Stimulated activated CD8-positive, alpha-beta memory T cell treated with anti-CD3 and anti-CD28 coated beads, Interleukin-7, amount 100 ng/mL, for 4 hours (primary cell): ENCODE measurements around the gene LPP.

Experiments used
- DNase-seq, 2 donors: peaks; one replicate each; pipeline ENCODE4 v3.0.0-alpha.2; 2020; ENCODE audit warnings: low read depth in 2 of 2

LPP gene

DNA sequence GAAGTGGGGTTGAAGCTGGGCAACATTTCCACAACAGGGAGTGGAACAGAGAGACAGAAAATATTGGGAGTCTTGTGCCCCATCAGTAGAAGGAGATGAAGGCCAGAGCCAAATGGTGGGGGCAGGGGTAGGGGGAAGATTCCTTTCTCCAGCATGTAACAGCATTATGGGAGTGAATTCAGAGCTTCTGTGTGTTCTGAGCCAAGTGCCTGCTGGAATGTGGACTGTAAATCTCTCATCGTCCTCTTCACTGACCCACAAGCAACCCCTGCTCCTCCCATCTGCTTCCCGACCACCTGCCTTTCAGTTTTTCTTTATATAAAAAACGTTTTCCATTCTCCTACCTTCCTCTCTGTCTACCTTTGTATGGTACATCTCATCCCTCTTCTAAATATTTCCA is 673.6 kb downstream of the LPP start:
- no peak for DNase-seq

DNA sequence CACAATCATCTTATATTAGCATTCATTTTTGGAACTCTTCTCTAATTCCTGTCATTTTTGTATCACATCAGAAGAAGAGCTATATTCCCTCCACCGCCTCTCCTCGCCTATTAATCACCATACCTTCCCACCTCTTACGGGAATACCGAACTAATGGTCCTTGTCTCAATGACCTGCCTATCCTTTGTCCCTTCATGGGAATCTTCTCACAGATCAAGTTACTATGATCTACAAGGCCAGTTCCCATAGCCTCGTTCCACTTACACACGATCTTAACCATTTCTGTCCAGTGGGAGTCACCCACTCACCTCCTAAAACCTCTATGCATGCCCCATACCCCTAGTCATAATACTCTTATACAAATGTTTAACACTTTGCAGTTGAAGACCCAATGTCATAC is 675.2 kb downstream of the LPP start:
- DNase-seq = no peak

DNA sequence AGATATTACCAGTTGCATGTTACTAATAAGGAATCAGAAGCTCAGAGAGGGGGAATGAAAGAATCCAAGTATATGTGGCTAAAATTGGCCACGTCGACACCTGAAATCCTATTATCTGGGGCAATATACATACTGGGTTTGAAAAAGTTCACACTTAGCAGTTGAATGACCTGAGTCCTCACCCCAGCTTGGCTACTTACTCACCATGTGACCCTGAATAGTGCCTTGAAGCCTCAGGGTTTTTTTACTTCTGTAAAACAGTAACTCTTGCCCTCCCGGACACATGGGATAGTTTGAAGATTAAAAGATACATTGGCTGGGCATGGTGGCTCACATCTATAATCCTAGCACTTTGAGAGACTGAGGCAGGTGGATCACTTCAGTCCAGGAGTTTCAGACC is 675.6 kb downstream of the LPP start:
- DNase-seq = no peak

DNA sequence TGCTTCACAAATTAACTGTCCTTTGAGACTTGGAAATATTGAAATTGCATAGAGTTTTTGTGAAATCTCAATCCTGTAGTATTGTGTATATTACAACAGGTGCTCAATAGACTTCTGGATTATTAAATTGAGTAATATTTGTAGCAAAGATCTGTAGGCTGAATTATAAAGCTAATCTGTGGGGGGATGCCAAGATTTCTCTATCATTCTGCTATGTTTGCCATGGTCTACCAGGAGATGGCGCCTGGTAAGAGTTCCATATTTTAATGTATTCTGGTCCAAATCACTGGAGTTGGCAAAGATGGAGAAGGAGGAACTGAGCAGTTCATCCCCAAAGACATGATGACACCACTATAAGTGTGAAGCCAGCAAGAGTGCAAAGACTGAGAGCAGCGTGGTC is 676.9 kb downstream of the LPP start:
- no peak for DNase-seq

DNA sequence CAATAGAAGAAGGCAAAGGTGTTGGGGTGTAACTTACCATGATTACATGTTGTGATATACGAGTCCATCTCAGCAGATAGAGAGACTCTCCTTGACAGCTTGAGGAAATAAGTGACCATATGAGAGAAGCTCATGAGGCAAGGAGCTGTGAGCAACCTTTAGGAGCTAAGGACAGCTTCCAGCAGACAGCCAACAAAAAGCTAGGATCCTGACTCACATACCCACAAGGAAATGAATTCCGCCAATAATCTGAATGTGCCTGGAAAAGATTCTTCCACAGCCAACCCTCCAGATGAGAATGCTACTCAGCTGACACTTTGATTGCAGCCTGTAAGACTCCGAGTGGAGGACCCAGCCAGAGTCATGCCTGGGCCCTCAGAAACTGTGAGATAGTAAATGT is 678.2 kb downstream of the LPP start:
- no peak for DNase-seq

DNA sequence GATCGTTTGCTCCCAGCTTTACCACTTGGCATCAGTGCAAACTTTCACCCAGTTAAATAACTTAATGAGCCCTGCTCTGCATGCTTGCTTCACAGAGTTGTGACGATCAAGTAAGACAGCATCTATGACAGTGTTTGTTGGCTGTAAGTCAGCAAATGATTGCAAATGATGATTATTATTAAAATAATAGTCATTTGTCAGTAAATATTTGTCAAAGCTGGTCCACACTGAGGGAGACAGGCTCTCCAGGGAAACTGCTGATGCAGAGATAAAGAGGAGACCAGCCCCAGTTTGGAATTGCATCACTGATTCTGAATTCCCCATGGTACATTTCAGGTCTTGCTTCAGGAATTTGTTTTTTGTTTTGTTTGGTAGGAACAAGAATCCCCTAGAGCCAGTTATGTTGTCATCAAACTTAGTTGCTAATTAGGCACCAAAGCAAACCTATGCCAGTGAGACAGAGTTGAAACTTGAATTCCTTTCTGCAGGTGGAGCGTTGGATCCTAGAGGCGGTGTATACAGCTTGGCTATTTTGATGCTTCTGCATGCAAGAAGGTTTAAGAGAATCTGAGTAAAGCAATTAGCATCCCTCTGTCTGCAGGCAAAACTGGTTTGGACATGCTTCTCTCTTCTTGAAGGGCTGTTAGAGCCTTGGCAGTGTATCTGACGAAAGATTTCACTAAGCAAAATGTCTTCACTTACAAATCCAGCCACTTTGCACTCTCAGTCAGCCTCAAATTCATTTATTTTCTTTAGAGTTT is 679.2 kb downstream of the LPP start:
- DNase-seq = no peak

DNA sequence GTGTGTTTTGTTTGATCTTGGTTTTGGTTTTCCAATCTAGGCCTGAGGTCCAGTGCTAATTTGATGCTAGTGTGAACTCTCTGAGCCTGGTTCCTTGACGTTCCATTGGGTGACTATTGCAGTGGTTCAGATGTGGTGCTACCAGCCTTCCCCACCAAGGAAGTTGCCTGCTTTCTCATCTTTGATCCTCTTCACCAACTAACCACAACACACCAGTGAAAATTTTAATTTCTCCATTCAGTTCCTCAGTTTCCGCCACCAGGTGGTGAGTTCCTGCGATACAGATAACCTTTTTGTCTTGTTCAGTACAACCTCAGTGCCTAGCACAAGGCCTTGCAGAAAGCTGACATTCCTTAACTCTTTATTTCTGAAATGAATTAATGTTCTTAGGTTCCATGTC is 680.4 kb downstream of the LPP start:
- no peak for DNase-seq

DNA sequence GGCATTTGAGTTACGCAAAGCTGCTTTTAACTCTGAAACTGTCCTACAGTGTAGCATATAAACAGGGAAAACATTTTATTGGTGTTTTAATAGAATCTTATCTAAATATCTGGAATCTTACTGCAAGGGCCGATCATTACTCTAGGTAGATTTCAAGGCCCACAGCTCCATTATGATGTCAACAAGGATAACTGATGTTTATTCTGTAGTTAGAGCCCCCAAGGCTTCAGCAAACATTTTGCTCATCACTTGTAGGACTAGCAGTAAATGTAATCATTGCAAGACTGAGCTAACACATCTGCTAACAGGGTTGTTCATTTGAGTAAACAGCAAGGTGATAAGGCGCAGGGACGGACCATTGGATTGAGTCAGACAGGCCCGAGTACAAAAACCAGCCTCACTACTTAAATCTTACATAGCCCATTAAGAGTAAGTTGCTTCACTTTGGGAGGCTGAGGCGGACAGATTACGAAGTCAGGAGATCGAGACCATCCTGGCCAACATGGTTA is 685.3 kb downstream of the LPP start:
- no peak for DNase-seq

DNA sequence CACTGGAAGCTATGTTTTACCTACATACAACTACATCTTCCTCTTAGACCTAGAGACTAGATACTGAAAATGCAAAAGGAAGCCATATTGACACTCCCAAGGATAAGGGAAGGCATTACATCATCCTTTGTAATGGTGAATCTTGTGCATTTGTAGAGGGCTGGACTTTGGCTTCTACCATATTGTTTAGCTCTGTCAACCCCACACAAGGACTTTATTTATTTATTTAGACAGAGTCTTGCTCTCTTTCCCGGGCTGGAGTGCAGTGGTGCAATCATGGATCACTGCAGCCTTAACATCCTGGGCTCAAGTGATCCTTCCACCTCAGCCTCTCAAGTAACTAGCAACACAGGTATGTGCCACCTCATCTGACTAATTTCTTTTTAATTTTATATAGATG is 686.3 kb downstream of the LPP start:
- DNase-seq = no peak

DNA sequence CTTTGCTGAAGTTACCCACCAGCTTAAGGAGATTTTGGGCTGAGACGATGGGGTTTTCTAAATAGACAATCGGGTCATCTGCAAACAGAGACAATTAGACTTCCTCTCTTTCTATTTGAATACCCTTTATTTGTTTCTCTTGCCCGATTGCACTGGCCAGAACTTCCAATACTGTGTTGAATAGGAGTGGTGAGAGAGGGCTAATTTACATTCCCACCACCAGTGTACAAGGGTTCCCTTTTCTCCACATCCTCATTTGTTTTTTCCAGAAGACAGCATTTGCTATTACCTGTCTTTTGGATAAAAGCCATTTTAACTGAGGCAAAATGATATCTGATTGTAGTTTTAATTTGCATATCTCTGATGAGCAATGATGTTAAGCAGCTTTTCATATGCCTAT is 687.9 kb downstream of the LPP start:
- no peak for DNase-seq

DNA sequence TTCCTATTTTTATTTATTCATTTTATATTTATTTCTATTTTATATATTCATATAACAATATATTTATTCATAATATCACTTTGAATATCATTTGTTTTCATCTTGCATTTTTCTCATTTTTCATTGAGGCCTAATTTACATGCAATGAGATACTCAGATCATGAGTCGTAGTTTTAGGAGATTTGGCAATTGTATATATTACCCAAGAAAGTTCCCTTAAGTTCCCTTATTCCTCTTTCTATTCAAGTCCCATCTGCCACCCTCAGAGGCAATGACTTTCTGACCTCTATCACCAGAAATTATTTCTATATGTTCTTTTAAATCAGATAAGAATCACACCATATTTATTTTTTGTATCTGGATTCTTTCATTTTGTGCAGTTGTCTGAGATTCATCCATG is 688.7 kb downstream of the LPP start:
- no peak for DNase-seq

DNA sequence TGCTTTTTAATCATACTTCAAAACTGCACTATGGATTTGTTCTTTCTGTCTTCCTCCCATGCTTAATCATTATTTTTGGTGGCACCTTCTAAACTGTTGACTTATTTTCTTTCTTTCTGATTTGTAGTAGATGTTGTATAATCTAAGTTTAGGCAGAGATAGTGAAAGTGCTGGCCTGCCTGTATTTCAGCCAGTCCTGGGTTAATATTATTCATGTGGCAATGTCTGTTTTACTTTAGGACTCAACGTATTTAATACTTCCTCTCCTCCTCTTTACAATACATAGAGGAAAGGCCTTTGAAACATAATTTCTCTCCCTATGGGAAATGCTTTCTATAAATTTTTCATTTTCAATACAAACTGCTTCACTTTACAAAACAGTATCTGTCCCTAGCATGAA is 690.1 kb downstream of the LPP start:
- DNase-seq = no peak

DNA sequence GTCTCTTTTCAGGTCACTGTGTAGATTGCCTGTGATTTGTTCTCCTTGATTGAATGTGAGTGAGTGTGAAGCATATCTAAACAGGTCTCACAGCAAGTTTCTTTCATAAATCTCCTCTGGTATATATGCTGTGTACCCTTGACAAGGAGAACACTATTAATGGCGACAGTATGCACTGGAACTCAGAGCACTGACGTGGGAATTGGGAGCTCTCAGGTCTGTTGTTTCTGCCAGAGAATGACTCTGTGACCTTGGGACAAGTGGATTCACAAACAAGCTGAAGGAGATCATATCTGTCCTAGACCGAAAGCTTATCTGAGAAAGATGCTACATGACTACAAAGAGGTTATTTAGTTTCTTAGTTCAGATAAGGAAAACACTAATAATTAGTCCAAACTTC is 691.6 kb downstream of the LPP start:
- DNase-seq = no peak

DNA sequence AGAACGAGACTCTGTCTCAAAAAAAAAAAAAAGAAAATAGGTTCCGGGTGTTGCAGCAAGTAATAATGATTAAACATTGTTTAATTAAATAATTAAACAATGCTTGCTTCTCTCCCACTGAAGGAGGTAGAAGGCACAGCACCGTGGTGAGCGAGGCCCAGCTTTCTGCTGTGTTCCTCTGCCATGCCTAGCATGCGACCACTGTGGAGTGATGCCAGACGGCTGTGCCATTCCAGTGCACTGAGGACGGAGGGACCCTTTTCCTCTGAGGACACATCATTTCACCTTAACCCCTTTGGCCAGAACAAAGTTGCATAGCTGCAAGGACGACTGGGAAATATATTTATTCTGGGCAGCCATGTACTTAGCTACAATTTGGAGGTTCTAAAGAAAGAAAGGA is 695.0 kb downstream of the LPP start:
- no peak for DNase-seq

DNA sequence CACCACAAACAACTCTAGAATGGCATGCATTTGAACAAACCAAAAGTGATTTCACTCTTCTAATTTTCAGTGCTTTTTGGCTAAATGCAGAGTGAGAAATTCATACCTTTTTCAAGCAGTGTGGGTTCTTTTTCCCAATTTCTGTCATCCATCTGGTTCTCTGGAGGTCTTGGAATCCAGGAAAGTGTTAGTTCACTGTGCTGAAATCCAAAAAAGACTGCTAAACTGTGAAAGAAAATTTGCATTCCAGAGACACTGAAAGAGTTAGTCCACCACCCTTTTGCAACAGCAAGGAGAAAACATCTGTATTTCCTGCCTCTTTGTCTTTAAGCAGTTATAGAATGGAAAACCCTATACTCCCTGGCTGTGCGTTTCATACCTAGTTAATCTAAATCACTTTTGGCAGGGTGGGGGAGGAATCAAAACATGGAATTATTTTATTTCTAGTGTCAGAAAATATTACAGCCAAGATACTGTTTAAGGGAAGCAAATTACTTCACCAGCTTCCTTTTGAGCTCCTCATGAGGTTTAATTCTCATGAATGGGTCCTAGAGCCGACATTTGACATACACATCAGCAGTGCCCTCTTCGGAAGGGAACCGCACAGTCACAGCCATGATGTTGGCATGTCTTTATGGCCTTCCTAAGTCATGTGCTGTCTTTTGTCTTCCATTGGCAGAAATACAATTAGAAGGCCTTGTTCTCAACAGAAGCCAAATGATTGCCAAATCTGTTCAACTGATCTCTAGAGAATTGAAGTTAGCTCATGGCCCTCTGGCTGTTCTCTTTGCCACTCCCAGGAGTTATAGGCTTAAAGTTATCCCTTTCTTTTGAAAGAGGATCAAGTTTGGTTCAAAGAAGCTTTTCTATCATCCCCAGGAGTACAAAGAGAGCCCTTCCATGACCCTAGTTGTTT is 700.2 kb downstream of the LPP start:
- no peak for DNase-seq

DNA sequence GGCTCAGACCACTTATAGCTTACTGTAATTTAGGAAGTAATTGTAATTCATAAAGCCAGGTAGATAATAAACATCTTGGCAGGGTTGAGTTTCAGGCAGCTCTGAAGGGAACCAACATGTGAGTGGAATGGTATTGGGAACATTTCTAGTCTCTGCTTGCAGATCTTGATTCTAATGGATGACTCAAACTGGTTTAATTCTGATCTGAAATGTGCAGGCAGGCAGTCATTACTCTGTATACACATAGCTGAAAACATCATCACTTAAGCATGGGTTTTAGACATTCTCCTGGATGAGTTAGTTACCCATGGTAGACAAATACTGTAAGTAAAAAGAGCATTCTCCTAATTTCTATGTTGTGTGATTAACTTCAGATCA is 700.8 kb downstream of the LPP start:
- no peak for DNase-seq

DNA sequence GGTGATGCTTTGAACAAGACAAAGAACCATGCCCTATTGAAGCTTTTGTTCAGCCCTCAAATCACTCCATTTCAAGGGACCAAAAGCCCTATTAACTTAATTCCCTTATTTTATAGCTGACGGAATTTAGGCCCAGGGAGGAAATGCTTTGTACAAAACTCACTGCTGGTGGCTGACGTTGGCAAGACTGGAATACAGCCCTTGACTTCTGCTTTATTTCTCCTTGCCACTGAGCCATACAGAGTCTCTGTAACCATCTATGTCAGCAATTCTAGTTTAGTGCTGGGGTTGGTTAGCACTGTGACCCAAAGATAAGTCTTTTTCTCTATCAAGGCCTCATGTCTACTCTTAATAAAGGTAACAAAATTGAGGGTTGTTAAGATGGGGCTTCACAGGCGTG is 701.7 kb downstream of the LPP start:
- DNase-seq = no peak

DNA sequence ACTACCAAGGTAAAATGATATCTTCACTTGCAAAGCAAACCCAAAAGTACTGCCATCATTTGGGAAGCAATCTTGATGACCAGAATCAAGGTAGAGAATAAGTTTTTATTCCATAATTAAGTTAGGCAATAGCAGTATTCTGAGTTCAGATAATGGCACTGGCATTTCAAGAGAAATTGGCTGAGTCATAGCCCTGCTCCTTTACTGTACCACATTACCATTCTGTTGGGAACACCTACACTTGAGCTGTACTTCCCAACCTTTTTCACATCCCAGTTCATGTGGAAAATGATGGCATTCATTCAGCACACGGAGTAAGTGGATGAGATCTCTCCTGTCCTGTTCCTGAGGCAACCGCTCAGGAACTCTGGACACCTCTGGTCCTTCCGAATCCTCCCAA is 706.2 kb downstream of the LPP start:
- no peak for DNase-seq

DNA sequence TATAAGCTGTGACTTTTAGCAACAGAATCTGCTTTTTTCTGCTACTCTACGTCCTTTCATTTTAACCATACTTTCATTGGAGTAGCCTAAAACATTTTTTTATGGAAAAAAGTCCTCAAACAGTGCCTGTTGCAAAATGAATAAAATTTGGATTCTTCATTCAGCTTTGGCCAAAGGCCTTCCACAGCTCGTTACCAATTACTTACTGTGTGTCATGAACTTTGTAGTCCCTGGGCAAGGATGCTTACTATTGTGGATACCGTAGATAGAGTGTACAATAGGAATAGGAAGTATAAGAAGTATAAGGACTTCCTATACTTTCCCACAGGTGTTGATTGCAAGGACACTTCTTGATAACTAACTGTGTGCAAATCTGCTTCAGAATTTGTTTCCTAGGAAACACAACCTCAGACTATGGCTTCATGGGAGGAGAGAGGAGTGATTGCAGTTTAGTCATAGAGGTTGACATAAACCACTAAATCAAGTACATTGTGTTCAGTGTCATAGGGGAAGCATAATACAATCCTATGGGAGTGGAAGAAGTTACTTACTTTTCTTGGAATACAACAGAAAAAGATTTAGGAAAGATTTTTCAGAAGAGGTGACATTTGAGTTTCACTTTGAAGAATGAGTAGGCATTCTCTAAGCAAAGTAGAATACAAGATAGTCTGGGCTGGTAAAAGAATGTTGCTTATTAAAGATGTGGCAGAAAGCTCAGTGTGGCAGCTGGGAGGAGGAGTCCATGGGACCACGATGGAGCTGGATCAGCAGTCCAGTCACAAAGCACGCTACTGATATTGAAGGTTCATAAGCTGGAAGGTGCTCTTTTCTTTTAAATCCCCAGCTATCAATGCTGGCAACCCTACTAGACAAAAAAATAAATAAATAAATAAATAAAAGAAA is 708.1 kb downstream of the LPP start:
- DNase-seq = no peak

DNA sequence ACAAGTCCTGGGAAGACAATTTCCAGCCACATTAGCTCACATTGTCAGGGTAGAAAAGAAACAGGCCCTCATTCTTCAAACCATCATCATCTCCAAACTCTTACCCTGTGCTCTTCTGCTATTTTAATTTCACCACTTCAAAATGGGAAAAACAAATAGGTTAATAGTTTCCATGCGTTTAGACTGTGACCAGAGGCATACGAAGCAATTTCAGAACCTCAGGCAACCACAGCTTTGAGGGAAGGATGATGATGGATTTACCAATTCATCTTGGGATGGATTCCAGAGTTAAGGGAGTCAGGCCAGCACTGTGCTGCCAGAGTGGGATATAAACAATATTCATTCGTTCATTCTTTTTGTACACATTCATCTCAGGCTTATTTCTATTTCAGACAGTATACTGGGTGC is 710.0 kb downstream of the LPP start:
- DNase-seq = no peak

DNA sequence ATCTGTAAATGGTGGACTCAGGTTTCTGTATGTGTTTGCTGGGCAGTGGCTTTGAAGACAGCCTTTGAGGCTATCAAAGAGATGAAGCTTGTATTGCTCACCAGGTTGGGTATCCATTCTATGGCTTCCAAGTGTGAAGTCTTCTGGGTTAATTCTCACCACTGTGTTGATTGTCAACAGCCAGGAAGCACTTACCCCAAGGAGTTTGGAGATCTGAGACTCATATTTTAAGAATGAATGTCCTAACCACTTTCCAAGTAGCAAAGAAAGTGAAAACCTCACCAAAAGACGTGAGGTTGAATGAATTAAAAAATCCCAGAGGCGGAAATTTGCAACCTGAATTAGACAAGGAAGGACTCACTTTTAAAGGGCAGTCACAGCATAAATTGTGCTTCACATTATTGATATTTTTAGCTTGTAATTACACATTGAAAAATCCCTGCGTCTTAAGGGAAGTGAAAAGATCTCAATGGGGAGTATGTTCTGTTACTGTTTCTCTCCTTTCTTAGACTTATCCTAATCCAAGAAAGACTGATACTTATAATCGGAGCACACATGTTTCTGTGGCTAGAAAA is 713.8 kb downstream of the LPP start:
- DNase-seq = no peak

DNA sequence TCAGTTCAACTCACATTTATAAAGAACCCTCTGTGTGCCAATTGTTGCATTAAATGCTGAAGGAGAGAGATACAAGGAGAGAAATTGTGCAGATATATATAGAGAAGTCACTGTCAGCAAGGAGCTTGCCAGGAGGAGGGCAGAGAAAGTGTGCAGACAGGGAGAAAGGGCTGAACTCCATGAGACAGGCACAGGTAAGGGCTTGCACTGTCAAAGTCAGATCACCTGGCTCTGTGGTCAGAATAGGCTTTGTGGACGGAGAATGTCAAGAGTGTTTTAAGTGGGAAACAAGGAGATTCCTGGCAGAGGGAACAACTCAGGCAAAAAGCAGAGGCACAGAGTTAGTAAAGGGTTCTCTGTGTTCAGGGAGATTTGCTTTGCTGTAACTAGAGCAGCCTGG is 714.8 kb downstream of the LPP start:
- no peak for DNase-seq
